Natural killer cell (primary cell): ENCODE measurements around the gene LHX3. TPM values are rescaled to one million over a fixed set of nuclear protein-coding genes. Genes with fewer than 3 reads are reported as not detected.

Experiments
- ATAC-seq, 3 donors: fragments of 150-1000 bp in 2 of 3; fragments of 200-7000 bp in 1 of 3; cut with Tn5 transposase; 1 replicate in 1 of 3; 2 replicates in 2 of 3; pipeline ENCODE4 v1.10.0; 2021; ENCODE audit warnings: mild to moderate bottlenecking in 2 of 3, moderate library complexity in 2 of 3
- DNase-seq, 2 donors: peaks; one replicate each; pipeline versions ENCODE4 v3.0.0 to v3.0.0-alpha.2; 2013 to 2021; ENCODE audit warnings: mixed read lengths in 1 of 2
- H3K27ac ChIP-seq: one replicate; pipeline ENCODE4 v1.5.1; 2013; ENCODE audit warnings: mild to moderate bottlenecking, low read length
- H3K27me3 ChIP-seq: one replicate; pipeline ENCODE4 v1.6.1; 2013; ENCODE audit warnings: low read length; ENCODE audit not compliant: control insufficient read depth, insufficient read depth
- H3K36me3 ChIP-seq: one replicate; pipeline ENCODE4 v1.6.1; 2013; ENCODE audit warnings: low read length; ENCODE audit not compliant: control insufficient read depth, insufficient read depth
- H3K4me1 ChIP-seq: one replicate; pipeline ENCODE4 v1.6.1; 2013; ENCODE audit warnings: low read length; ENCODE audit not compliant: control insufficient read depth, insufficient read depth
- H3K4me3 ChIP-seq: one replicate; pipeline ENCODE4 v1.5.1; 2013; ENCODE audit warnings: low read length
- H3K9me3 ChIP-seq: one replicate; pipeline ENCODE4 v1.6.1; 2013; ENCODE audit warnings: low read length; ENCODE audit not compliant: control insufficient read depth, insufficient read depth
- H3K27ac Mint-ChIP-seq, 2 donors: one replicate each; pipeline ENCODE4 v1.8.0; 2022; ENCODE audit warnings: mild to moderate bottlenecking in 2 of 2, mixed read lengths in 2 of 2, moderate library complexity in 1 of 2
- H3K27me3 Mint-ChIP-seq, 2 donors: one replicate each; pipeline ENCODE4 v1.8.0; 2022; ENCODE audit warnings: low read depth in 2 of 2, mixed read lengths in 2 of 2
- H3K36me3 Mint-ChIP-seq: one replicate; pipeline ENCODE4 v1.8.0; 2022; ENCODE audit warnings: mixed read lengths
- H3K4me1 Mint-ChIP-seq, 2 donors: one replicate each; pipeline ENCODE4 v1.8.0; 2022; ENCODE audit warnings: mixed read lengths in 2 of 2
- H3K4me3 Mint-ChIP-seq: one replicate; pipeline ENCODE4 v1.8.0; 2022; ENCODE audit warnings: mild to moderate bottlenecking, moderate library complexity, mixed read lengths
- H3K9me3 Mint-ChIP-seq, 2 donors: one replicate each; pipeline ENCODE4 v1.8.0; 2022; ENCODE audit warnings: mixed read lengths in 2 of 2
- WGBS: methylation state at CpG from one replicate; pipeline ENCODE4 v1.1.7; 2013; ENCODE audit warnings: missing lambda C conversion rate; ENCODE audit not compliant: insufficient coverage; 5-methylcytosine and 5-hydroxymethylcytosine counted together
- intact Hi-C: fragments of 100-400 bp; cut with micrococcal nuclease; formaldehyde crosslinking; loops from one replicate; pipeline ENCODE4 v1.14.2; 2022
- total RNA-seq, 4 donors: library from RNA; stranded (reverse); fragments of 120-200 nt in 1 of 4; gene quantifications; one replicate each; pipeline versions ENCODE4 v1.2.3 to v1.2.4, GENCODE V29; 2013 to 2022
- TF ChIP-seq, protein P1 (sequence below): fragments of 200-600 bp; IDR thresholded peaks from one replicate; pipeline ENCODE4 v1.8.0; 2022; ENCODE audit warnings: antibody characterized with exemption

LHX3 gene
- total RNA-seq, 3 donors from 2014 or later (not counting 1 experiment from before 2014, with no cell fraction given): 0.38 TPM; not detected in 2

DNA sequence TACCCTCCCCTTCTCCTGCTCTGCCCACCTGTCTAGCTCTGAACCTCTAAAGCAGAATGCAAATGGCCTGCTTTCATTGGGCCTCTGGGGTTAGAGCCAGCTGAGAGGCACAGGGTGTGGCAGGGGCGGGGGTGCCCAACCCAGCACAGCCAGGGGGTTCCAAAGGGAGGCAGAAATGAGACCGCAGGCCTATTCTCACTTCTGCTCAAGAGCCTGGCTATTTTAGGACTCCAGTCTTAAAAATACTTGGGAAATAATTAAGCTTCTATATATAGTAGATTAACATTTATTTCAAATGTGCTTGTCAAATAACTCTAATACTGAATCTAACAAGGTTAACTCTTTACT, 35.0 kb upstream of the LHX3 start:
- intact Hi-C loops: no loop called here
- Histone ChIP-seq H3K4me3 (no peak overlapping the region), H3K4me1 (peaks cover 73% of the 10 kb centered on the region), H3K9me3 (no peaks in the 10 kb centered on the region), H3K36me3 (peaks cover 23% of the 10 kb centered on the region), H3K27ac (no peak overlapping the region), H3K27me3 (no peaks in the 10 kb centered on the region)
- 59% methylated on average over 2 of the region's 2 CpGs for WGBS
- no peak overlapping the region for H3K27ac Mint-ChIP-seq
- peaks cover 25 to 49% of the 10 kb centered on the region in 2 donors for H3K4me1 Mint-ChIP-seq
- no peaks in the 10 kb centered on the region for H3K27me3 Mint-ChIP-seq
- H3K4me3 Mint-ChIP-seq: no peak overlapping the region
- DNase-seq (no peak), ATAC-seq (no peak)
- TF ChIP-seq, protein P1, sequence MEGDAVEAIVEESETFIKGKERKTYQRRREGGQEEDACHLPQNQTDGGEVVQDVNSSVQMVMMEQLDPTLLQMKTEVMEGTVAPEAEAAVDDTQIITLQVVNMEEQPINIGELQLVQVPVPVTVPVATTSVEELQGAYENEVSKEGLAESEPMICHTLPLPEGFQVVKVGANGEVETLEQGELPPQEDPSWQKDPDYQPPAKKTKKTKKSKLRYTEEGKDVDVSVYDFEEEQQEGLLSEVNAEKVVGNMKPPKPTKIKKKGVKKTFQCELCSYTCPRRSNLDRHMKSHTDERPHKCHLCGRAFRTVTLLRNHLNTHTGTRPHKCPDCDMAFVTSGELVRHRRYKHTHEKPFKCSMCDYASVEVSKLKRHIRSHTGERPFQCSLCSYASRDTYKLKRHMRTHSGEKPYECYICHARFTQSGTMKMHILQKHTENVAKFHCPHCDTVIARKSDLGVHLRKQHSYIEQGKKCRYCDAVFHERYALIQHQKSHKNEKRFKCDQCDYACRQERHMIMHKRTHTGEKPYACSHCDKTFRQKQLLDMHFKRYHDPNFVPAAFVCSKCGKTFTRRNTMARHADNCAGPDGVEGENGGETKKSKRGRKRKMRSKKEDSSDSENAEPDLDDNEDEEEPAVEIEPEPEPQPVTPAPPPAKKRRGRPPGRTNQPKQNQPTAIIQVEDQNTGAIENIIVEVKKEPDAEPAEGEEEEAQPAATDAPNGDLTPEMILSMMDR: no peak
- H3K36me3 Mint-ChIP-seq: no peaks in the 10 kb centered on the region
- no peaks in the 10 kb centered on the region for H3K9me3 Mint-ChIP-seq

DNA sequence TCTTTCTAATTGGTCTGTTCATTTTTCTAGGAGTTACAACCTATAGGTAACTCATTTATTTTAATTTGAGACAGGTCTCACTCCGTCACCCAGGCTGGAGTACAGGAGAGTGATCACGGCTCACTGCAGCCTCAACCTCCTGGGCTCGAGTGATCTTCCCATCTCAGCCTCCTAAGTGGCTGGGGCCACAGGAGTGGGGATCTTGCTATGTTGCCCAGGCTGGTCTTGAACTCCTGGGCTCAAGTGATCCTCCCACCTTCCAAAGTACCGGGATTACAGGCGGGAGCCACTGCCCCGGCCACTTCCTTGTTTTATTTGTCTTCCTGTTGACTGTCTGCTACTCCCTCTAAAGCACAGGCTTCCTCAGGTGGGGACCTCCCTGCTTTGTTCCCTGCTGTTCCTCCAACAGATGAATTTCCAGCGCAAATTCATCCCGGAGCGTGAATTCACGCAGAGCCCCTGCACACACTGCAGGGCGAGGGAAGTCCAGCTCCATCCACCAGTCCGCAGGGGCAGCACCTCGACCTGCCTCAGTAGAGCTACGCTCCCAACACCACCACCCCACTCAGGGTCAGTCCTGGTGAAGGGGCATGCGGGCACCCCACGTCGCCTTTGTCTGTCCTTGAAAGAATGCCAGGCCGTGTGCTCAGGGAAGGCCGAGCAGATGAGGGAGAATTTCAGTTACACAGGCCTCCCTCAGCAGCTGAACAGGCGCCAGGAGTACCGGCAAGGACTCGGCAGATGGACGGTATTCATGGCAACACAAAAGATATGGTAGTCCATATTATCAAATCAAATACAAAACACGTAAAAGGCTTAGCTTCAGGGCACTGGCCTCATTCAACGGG, 34.4 kb upstream of the LHX3 start:
- peak overlapping the region; percentile 38 for H3K27ac ChIP-seq

DNA sequence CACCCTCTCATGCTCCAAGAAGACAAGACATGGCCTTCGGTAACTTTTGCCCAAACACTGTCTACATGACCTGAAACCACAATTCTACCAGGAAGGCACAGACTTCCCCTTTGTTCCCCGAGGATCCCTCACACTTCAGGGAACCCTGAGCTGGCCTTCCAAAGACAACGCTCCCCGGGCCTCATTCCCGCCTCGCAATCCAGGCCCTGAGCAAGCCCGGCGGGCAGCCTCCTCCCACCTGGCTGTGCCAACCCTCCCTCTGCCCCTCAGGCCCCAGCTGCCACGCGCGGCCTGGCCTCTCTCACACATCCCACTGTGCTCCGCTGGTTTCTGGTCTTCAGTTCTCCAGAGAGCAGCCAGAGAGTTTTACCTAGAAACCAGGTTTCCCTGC, 33.4 kb upstream of the LHX3 start:
- H3K4me1 Mint-ChIP-seq: peaks cover 18 to 43% of the 10 kb centered on the region in 2 donors
- intact Hi-C loops: no loop called here

More for the DNA sequence above, 34.4 kb upstream of the LHX3 start:
- Mint-ChIP-seq H3K4me3 (no peak overlapping the region), H3K36me3 (no peaks in the 10 kb centered on the region), H3K9me3 (no peaks in the 10 kb centered on the region), H3K27me3 (no peaks in the 10 kb centered on the region), H3K4me1 (peaks cover 22 to 46% of the 10 kb centered on the region in 2 donors), H3K27ac (no peak overlapping the region)
- intact Hi-C loops: no loop called here
- H3K4me3 ChIP-seq: no peak overlapping the region
- TF ChIP-seq, protein P1: no peak
- H3K9me3 ChIP-seq: no peaks in the 10 kb centered on the region
- peaks cover 67% of the 10 kb centered on the region for H3K4me1 ChIP-seq
- peaks cover 23% of the 10 kb centered on the region for H3K36me3 ChIP-seq
- 85% methylated on average over 25 of the region's 25 CpGs for WGBS
- no peaks in the 10 kb centered on the region for H3K27me3 ChIP-seq
- DNase-seq (no peak), ATAC-seq (no peak)

More for the DNA sequence above, 33.4 kb upstream of the LHX3 start:
- Histone ChIP-seq H3K27ac (peak overlapping the region; percentile 38), H3K27me3 (no peaks in the 10 kb centered on the region), H3K9me3 (no peaks in the 10 kb centered on the region), H3K4me1 (peaks cover 63% of the 10 kb centered on the region), H3K36me3 (peaks cover 23% of the 10 kb centered on the region), H3K4me3 (no peak overlapping the region)
- Mint-ChIP-seq H3K4me3 (no peak overlapping the region), H3K27ac (no peak overlapping the region), H3K9me3 (no peaks in the 10 kb centered on the region), H3K36me3 (no peaks in the 10 kb centered on the region), H3K27me3 (no peaks in the 10 kb centered on the region)
- WGBS: 66% methylated on average over 12 of the region's 12 CpGs
- TF ChIP-seq, protein P1: no peak
- ATAC-seq (no peak), DNase-seq (no peak)
